NCI-H2196 (cell line): ENCODE data around the gene DCAF15.
"Not testable (repeated sequence)": the region's sequence is repeated elsewhere in the genome, so short reads cannot be mapped to it uniquely, and the experiment has no call there.

Experiments
- DNase-seq: peaks from one replicate; lab custom pipeline; 2025; ENCODE audit not compliant: unreplicated experiment; lab: John Stamatoyannopoulos, UW

DCAF15 gene, protein sequence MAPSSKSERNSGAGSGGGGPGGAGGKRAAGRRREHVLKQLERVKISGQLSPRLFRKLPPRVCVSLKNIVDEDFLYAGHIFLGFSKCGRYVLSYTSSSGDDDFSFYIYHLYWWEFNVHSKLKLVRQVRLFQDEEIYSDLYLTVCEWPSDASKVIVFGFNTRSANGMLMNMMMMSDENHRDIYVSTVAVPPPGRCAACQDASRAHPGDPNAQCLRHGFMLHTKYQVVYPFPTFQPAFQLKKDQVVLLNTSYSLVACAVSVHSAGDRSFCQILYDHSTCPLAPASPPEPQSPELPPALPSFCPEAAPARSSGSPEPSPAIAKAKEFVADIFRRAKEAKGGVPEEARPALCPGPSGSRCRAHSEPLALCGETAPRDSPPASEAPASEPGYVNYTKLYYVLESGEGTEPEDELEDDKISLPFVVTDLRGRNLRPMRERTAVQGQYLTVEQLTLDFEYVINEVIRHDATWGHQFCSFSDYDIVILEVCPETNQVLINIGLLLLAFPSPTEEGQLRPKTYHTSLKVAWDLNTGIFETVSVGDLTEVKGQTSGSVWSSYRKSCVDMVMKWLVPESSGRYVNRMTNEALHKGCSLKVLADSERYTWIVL

DNA sequence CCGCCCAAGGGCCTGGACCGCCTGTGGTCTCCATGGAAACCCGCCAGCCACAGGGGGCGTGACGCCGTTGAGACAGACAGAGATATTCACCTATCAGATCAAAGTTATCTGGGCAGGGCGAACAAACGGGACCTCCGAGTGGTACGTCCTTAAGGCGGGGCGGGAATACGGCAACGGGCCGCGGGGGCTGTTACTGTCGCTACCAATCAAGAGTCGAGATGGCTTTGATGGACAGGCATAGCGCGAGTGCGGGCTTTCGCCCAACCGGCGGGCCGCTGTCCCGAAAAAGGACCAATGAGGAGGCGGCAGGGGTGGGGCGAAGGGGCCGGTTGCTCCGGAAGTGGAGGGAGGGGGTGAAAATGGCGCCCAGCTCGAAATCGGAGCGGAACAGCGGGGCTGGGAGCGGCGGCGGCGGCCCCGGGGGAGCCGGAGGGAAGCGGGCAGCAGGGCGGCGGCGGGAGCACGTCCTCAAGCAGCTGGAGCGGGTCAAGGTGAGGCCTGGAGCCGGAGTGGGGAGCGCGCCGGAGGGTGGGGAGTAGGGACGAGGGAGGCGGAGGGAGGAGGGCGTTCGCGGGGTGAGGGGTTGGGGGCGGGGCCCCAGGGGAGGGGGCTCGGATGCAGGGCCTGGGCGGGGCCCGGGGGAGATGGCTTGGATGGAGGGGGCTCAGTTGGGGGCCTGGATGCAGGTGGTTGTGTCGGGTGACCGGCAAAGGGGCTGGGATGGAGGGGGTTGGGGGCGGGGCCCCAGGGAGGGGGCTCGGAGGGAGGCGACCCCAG lies at the start of gene DCAF15:
DCAF15 (plus strand) TSS at position 356 of the 777 bp plus-strand sequence; CDS start at position 360, 4 bp downstream.
- peak; percentile 99 for DNase-seq

GRCh38 chr19:13902993-13903555 lies 49.2 kb upstream of the DCAF15 start:
- DNase-seq: no peak

DNA sequence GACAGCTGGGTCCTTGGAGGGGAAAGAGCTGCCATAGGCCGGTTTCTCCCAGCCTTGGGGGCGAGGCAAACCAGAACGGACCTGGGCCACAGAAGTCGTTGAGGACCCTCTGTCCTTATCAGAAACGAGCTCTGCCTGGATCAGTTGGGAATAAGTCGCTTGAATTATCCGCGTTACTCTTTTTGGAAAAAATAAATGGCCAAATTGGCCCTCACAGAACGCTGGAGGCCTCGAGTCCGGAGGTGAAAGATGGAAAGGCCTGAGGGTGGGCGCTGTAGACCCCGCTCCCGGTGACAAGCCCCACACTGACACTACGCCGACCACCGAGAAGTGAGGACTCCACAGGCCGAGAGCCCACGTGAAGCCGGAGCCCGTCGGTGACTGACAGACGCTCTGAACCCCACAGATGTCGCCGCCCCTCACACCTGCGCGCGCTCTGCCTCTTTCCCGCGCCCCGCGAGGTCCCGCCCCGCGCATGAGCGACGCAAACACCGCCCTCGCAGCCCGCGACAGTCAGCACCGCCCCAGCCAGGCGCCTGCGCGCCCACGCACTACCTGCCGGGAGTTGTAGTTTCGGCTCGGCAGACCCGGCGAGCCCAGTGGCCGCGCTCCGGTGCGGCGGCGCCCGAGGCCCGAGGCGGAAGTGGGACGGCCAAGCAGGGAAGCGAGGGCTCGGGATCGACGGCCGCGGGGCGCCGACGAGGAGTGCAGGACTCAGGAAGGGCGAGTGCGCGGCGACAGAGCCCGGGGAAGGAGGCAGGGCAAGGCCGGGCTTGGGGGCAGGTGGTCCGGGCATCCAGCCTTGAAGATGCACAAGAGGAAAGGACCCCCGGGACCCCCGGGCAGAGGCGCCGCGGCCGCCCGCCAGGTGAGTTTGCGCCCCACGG lies 46.4 kb upstream of the DCAF15 start, which contains the start of the genes BRME1 and CC2D1A:
BRME1 (minus strand) TSS at position 484 of the 887 bp plus-strand sequence. CDS start 1,225 bp downstream, outside the sequence.
CC2D1A (plus strand) TSS at position 568 of the 887 bp plus-strand sequence; CDS start at position 809, 241 bp downstream.
- peak; percentile 96 for DNase-seq

DNA sequence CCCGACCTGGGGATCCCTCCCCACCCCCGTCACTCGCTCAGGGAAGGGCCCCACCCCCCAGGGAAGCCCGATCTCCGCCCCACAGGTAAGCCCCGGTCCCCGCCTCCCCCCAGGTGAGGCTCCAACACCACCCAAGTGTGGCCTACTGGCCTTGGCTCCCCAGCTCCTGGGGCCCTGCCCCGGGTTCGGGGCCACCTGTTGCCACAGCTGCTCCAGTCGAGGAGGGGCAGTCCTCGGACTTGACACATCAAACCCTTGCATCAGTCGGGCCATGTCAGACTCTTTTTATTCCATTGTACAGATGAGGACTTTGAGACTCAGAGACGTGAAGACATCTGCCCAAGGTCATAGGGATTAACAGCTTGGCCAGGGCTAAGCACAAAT lies 45.8 kb upstream of the DCAF15 start:
- DNase-seq: peak; percentile 23

DNA sequence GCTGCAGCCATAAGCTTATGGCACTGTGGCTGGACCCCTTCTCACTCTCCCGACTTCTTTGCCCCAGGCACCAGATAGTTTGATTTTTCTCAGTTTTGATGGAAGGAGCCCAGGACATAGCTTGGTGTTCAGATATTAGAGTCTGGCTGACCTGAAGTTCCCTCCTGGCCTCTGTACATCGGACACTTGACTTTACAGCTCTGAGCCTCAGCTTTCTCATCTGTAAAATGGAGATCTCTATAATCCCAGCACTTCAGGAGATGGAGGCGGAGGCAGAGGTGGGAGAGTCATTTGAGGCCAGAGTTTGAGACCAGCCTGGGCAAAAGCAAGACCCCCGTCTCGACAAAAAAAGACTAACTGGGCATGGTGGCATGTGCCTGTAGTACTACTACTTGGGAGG lies 45.4 kb upstream of the DCAF15 start:
- no peak for DNase-seq

GRCh38 chr19:13908674-13909073 lies 43.6 kb upstream of the DCAF15 start:
- no peak for DNase-seq

DNA sequence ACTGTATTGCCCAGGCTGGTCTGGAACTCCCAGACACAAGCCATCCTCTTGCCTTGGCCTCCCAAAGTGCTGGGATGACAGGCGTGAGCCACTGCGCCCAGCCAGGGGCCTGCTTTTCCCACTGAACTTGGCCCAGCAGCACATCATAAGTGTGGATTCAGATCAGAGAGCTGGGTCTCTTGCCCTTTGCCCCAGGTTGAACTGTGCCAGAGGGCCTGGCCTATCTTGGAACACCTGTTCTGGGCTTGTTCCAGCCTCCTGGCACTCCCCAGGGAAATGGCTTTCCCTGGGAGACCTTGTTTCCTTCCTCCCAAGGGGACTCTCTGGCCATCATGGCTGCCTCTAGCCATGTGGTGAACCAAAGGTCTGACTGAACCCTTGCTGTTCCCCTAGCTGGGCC lies 42.9 kb upstream of the DCAF15 start:
- no peak for DNase-seq

DNA sequence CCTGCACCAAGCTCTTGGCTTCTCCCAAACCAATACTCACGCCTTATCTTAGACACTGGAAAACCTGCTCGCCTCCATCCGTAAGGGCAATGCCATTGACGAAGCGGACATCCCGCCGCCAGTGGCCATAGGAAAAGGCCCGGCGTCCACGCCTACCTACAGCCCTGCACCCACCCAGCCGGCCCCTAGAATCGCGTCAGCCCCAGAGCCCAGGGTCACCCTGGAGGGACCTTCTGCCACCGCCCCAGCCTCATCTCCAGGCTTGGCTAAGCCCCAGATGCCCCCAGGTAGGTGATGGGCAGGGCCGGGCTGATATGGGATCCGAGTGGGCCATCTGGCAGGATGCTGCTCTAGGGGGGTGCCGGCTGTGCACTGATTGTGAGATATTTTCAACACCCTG lies 39.0 kb upstream of the DCAF15 start:
- DNase-seq: no peak

DNA sequence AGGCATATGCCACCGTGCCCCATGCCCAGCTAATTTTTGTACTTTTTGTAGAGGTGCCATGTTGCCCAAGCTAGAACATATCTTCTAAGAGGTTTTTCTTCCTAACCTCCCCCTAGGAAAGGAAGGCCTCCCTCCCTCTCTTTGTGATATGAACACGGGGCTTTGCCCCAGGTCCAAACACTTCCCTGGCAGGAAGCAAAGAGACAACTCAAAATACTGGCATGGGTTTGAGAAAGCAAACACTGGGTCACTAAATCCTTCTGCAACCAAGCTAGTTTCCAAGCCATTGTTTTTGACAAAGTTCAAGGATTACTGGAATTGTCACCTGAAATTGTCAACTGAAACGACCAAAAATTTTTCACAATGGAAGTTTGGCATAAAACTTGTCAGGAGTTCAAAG lies 37.5 kb upstream of the DCAF15 start:
- no peak for DNase-seq

- DNase-seq: no peak
These were observed 34.4 kb upstream of the DCAF15 start for GRCh38 chr19:13917888-13918406.

DNA sequence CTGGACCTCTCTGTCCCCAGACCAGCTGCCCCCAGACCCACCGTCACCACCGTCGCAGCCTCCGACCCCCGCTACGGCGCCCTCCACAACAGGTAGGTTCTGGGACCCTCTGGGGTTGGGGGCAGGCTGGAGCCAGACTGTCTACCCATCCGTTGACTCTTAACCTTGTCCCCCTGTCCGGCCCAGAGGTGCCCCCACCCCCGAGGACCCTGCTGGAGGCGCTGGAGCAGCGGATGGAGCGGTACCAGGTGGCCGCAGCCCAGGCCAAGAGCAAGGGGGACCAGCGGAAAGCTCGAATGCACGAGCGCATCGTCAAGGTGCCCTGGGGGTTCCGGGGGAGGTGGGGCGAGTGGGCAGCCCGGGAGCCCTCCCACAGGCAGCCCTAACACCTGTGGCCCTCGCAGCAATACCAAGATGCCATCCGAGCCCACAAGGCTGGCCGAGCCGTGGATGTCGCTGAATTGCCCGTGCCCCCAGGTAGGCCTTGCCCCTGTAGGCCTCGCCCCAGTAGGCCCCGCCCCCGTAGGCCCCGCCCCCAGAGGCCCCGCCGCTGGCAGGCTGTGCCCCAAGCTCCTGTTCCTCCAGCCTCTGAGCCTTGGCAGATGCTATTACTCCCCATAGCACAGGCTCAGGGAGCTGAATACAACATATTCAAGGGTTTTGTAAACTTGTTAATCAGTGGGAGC lies 33.4 kb upstream of the DCAF15 start:
- DNase-seq: no peak

DNA sequence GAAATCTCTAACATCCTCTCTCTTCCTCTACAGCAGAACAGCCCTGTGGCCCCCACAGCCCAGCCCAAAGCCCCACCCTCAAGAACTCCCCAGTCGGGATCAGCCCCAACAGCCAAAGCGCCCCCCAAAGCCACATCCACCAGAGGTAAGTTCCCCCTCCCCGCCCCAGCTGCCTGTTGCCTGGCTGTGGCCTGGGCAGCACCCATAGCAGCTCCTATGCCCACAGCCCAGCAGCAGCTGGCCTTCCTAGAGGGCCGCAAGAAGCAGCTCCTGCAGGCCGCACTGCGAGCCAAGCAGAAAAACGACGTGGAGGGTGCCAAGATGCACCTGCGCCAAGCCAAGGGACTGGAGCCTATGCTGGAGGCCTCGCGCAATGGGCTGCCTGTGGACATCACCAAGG lies 31.8 kb upstream of the DCAF15 start:
- DNase-seq: no peak

GRCh38 chr19:13920940-13921747 lies 31.2 kb upstream of the DCAF15 start:
- DNase-seq: peak; percentile 57

GRCh38 chr19:13922118-13922517 lies 30.2 kb upstream of the DCAF15 start:
- not testable (repeated sequence) for DNase-seq

DNA sequence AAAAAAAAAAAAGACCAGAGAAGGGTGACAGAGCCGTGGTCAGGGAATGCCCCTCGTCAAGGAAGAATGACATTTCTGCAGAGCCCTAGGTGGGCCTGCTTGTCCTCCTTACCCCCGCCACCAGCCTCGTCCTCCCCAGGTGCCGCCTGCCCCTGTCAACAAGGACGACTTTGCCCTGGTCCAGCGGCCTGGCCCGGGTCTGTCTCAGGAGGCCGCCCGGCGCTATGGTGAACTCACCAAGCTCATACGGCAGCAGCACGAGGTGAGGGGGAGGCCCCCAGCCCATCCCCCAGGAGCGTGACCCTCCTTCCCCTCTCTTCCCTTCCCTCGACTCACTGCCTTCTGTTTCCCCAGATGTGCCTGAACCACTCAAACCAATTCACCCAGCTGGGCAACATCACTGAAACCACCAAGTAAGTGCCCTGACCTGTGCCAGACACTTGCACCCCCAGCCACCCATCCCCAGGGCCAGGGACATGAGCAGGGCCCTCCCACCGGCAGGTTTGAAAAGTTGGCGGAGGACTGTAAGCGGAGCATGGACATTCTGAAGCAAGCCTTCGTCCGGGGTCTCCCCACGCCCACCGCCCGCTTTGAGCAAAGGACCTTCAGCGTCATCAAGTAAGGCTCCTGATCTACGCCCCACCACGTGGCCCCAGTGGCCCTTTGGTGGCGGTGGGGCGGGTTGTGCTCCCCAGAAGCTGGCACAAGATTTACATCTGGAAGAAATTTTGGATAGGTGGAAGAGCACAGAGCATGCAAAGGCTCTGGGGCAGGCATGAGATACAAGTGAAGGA lies 28.9 kb upstream of the DCAF15 start:
- no peak for DNase-seq

DNA sequence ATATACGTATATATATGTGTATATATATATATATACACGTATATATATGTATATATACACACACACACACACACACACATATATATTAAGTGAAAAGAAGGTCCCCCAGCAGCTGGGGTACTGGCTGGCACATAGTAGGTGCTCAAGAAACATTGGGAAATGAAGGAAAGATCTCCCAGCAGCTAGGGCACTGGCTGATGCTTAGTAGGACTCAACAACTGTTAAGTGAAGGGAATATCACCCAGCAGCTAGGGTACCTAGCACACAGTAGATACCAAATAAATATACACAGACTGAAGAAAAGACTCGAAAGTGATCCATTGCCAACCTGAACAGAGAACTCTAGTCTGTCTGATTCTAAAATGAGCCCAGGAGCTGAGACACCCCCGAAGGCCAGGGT lies 26.3 kb upstream of the DCAF15 start:
- no peak for DNase-seq

GRCh38 chr19:13926715-13927114 lies 25.6 kb upstream of the DCAF15 start:
- no peak for DNase-seq

GRCh38 chr19:13929340-13929739 lies 23.0 kb upstream of the DCAF15 start:
- DNase-seq: no peak
